AG04449 (cell line): ENCODE measurements around the gene TRMT44.

Source experiments
- CTCF ChIA-PET: fragments of 350-600 bp; formaldehyde crosslinking; extraction: SDS; loops from one replicate; lab custom pipeline; 2021; ENCODE audit warnings: antibody characterized with exemption; lab: Yijun Ruan, JAX
- POLR2A ChIA-PET: fragments of 400-600, 350-600 bp; formaldehyde crosslinking; extraction: SDS; loops from one replicate; lab custom pipeline; 2020; ENCODE audit warnings: antibody characterized with exemption, inconsistent platforms; lab: Yijun Ruan, JAX
- DNase-seq: peaks from one replicate; pipeline ENCODE4 v3.0.0-alpha.2; 2010; ENCODE audit warnings: low read depth, low spot score
- H3K4me3 ChIP-seq: 2 replicates; pipeline ENCODE4 v1.5.1; 2011; ENCODE audit warnings: low read depth, mild to moderate bottlenecking, control low read depth, low read length
- CTCF ChIP-seq: IDR thresholded peaks from one replicate; pipeline ENCODE4 v1.5.1; 2011; ENCODE audit warnings: mild to moderate bottlenecking, moderate library complexity, low read length, control low read depth, inconsistent platforms; ENCODE audit not compliant: insufficient read depth; ENCODE audit errors: missing control alignments

The TRMT44 gene

GRCh38 chr4:8473920-8474590 is 33.5 kb downstream of the TRMT44 start:
- ChIA-PET POLR2A (interaction anchor here (2.2 kb wide), 1 partner anchor 119 kb away, joined by 12 read pairs; the partner anchor contains the start of gene CPZ), CTCF (interaction anchor here (1.3 to 9.9 kb wide), 4 partner anchors 104 to 133 kb away, joined by 3 to 202 read pairs (median 63); partner anchors contain the start of gene CPZ)
- no peak for DNase-seq
- no peak overlapping the region for H3K4me3 ChIP-seq
- TF ChIP-seq CTCF = no peak

GRCh38 chr4:8474856-8475255 is 34.3 kb downstream of the TRMT44 start:
- POLR2A ChIA-PET = no interaction called here
- CTCF ChIA-PET = interaction anchor here (9.1 to 9.9 kb wide), 2 partner anchors 116 to 126 kb away, joined by 121 to 202 read pairs; partner anchors contain the start of gene CPZ
- no peak for DNase-seq
- no peak for TF ChIP-seq CTCF
- H3K4me3 ChIP-seq = no peak overlapping the region

GRCh38 chr4:8475751-8476575 is 35.4 kb downstream of the TRMT44 start:
- DNase-seq = no peak
- ChIA-PET CTCF (interaction anchor here (1.2 kb wide), 1 partner anchor 131 kb away, joined by 3 read pairs; no protein-coding TSS in a partner anchor), POLR2A (no interaction called here)
- no peak for TF ChIP-seq CTCF
- H3K4me3 ChIP-seq = no peak overlapping the region

- H3K4me3 ChIP-seq = no peak overlapping the region
- no peak for TF ChIP-seq CTCF
- ChIA-PET CTCF (interaction anchor here (1.3 kb wide), 1 partner anchor 10 kb away, joined by 3 read pairs; no protein-coding TSS in a partner anchor), POLR2A (no interaction called here)
- no peak for DNase-seq
Observed at GRCh38 chr4:8477095-8477635, 36.6 kb downstream of the TRMT44 start.

- H3K4me3 ChIP-seq = no peak overlapping the region
- no peak for DNase-seq
- ChIA-PET POLR2A (no interaction called here), CTCF (interaction anchor here (0.8 to 1.3 kb wide), 2 partner anchors 9 to 11 kb away, joined by 3 read pairs; no protein-coding TSS in a partner anchor)
- TF ChIP-seq CTCF = no peak
Observed at GRCh38 chr4:8477676-8478075, 37.1 kb downstream of the TRMT44 start.

- ChIA-PET POLR2A (no interaction called here), CTCF (interaction anchor here (0.8 to 1.3 kb wide), 3 partner anchors 8 to 12 kb away, joined by 3 read pairs; no protein-coding TSS in a partner anchor)
- no peak for DNase-seq
- no peak for TF ChIP-seq CTCF
- no peak overlapping the region for H3K4me3 ChIP-seq
Observed at GRCh38 chr4:8478371-8478770, 37.8 kb downstream of the TRMT44 start.
